VCaP (cell line): ENCODE results near the gene PDGFD.

Experiments
- H3K27ac ChIP-seq: fragments of 450-650 bp; 2 replicates; pipeline ENCODE4 v1.5.1; 2017
- TF ChIP-seq, protein P1 (sequence below): fragments of 450-650 bp; conservative IDR thresholded peaks from 2 replicates; pipeline ENCODE4 v1.5.1; 2017; ENCODE audit warnings: mild to moderate bottlenecking, moderate library complexity

Gene PDGFD

DNA sequence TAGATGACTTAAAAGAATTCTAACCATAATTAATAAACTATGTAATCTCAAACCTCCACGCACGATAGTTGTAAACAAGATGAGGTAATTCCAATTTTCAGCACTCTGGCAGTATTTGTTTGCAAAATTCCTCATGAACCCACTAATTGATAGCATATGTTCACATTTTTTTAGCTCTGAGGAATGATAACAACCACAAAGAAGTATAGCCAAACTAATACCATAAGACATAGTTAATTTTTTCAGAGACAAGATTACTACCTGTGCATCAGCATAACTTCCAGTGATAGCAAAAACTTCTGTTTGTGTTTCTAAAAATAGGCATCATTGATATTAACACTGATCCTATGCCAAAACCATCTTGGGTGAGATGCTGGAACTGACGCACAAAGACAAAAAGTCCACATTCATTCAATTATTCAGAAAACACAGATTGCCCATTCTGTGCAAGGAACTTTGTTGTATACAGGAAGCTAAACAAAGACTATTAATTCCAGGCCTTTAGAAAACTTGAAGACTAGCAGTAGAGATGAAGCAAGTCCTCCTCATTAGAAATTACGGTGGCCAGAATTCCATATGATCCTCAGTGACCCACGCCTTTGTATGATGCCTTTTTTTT is 57.7 kb downstream of the PDGFD start:
- TF ChIP-seq, protein P1, sequence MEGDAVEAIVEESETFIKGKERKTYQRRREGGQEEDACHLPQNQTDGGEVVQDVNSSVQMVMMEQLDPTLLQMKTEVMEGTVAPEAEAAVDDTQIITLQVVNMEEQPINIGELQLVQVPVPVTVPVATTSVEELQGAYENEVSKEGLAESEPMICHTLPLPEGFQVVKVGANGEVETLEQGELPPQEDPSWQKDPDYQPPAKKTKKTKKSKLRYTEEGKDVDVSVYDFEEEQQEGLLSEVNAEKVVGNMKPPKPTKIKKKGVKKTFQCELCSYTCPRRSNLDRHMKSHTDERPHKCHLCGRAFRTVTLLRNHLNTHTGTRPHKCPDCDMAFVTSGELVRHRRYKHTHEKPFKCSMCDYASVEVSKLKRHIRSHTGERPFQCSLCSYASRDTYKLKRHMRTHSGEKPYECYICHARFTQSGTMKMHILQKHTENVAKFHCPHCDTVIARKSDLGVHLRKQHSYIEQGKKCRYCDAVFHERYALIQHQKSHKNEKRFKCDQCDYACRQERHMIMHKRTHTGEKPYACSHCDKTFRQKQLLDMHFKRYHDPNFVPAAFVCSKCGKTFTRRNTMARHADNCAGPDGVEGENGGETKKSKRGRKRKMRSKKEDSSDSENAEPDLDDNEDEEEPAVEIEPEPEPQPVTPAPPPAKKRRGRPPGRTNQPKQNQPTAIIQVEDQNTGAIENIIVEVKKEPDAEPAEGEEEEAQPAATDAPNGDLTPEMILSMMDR = no peak
- H3K27ac ChIP-seq = no peak overlapping the region

DNA sequence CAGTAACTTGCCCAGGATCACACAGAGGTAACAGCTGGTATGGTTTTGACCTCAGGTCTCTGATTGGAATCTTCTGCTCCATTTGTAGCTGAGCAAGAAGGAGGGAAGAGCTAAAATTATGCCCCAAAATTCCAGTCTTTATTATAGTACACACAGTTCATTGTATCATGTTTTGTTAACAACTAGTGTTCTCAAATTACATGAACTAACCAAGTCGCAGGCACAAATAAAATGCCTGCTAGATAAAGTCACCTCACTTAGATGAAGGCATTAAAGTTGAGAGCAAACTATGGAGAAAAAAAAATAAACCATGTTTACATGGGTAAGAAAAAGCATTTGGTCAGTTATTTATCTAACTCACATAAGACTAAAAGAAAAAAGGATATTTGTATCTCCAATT is 58.8 kb downstream of the PDGFD start:
- no peak overlapping the region for H3K27ac ChIP-seq
- TF ChIP-seq, protein P1 = no peak

DNA sequence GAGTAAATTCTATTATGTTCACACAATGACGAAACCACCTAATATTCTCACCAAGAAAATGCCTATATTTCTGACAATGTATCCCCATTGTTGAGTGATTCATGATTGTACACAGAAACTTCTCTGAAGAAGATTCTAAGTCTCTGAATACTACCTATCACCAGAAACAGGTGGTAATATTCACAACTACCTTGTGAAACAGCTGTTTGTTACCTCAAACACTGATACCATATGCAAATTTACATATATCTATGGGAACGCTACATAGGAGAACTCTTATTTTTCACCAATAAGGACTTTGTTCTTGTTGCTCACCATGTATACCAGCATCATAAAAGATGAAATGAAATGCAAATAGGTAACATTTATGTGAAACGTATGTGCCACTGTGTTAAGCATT is 59.3 kb downstream of the PDGFD start:
- no peak overlapping the region for H3K27ac ChIP-seq
- TF ChIP-seq, protein P1 = no peak

DNA sequence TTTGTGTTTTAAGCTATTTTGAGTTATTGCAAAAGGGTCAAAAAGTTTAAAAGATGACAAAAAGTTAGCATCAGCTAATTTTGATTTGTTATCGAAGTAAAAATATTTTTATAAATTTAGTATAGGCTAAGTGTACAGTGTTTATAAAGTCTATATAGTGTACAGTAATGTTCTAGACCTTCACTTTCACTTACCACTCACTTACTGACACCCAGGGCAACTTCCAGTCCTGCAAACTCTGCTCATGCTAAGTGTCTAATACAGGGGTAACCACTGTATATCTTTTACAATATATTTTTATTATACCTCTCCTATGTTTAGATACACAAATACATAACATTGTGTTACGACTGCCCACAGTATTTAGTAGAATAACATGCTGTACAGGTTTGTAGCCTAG is 59.7 kb downstream of the PDGFD start:
- H3K27ac ChIP-seq = no peak overlapping the region
- TF ChIP-seq, protein P1 = no peak

DNA sequence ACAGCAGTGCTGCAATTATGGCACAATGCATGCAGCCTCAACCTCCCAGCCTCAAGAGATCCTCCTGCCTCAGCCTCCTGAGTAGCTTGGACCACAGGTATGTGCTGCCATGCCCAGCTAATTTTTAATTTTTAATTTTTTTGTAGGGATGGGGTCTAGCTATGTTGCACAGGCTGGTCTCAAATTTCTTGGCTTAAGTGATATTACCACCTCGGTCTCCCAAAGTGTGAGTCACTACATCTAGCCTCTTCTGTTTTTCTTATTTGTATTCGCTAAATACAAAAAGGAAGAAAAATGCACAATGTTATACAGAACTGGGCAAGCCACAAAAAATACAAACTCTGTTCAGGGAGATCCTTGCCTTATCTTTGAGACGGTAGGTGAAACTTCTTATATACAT is 65.4 kb downstream of the PDGFD start:
- TF ChIP-seq, protein P1 = no peak
- no peak overlapping the region for H3K27ac ChIP-seq

DNA sequence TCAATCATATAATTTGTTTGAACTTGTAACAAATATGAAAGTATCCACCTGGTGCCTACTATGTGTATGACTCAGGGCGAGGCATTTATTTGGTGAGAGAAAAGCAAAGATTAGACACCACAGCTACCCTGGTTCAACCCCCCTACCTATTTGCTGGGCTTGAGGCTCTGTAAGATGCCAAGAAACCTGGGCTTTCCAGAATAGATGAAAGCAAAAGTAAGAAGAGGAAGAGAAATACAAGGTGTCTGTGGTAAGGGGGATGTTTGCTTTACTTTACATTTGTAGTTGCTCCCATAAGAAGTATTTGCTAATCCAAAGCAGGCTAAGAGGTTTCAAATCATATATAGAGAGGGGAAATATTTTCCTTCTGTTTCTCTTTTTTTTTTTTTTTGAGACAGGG is 65.8 kb downstream of the PDGFD start:
- TF ChIP-seq, protein P1 = no peak
- no peak overlapping the region for H3K27ac ChIP-seq

DNA sequence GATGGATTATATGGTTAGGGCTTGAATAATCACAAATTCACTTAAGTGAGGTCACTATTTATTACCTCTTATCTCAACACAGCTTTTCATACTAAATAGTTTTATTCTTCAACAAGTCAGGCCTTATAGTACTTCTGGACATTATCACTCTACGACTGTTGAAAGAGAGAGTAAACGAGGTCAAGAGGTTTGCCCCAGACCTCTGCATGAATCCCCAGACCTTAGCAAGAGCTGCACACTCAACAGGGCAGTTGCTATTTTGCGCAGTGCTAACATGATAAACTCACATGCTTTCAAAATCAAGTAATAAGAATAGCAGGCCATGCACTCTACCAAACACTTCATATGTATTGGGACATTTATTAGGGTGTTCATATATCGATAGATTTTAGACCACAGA is 67.0 kb downstream of the PDGFD start:
- TF ChIP-seq, protein P1 = no peak

More for the DNA sequence above, 67.0 kb downstream of the PDGFD start:
- no peak overlapping the region for H3K27ac ChIP-seq
